HG03469 (cell line): ENCODE results near the gene ISLR2.
"Not testable (repeated sequence)": the region's sequence is repeated elsewhere in the genome, so short reads cannot be mapped to it uniquely, and the experiment has no call there.

Source experiments
- ATAC-seq: cut with Tn5 transposase; IDR thresholded peaks from one replicate; pipeline ENCODE4 v1.9.1; 2021; ENCODE audit warnings: mild to moderate bottlenecking, moderate library complexity, moderate number of reproducible peaks; ENCODE audit not compliant: unreplicated experiment

ISLR2 gene

GRCh38 chr15:74156678-74157411, 26.5 kb downstream of the ISLR2 start:
- ATAC-seq = no peak

- no peak for ATAC-seq
Measured at GRCh38 chr15:74157868-74158827, 27.8 kb downstream of the ISLR2 start.

- peak; percentile 50 for ATAC-seq
Measured at GRCh38 chr15:74158855-74159650, 28.7 kb downstream of the ISLR2 start.

GRCh38 chr15:74159773-74160172, 29.4 kb downstream of the ISLR2 start:
- no peak for ATAC-seq

- ATAC-seq = not testable (repeated sequence)
Measured at GRCh38 chr15:74160390-74160789, 30.0 kb downstream of the ISLR2 start.

GRCh38 chr15:74162195-74162536, 31.8 kb downstream of the ISLR2 start:
- ATAC-seq = not testable (repeated sequence)

GRCh38 chr15:74165461-74165860, 35.1 kb downstream of the ISLR2 start:
- ATAC-seq = no peak

- ATAC-seq = no peak
Measured at GRCh38 chr15:74167891-74168331, 37.5 kb downstream of the ISLR2 start.

GRCh38 chr15:74168711-74169126, 38.3 kb downstream of the ISLR2 start:
- ATAC-seq = no peak

GRCh38 chr15:74170071-74170844, 39.9 kb downstream of the ISLR2 start:
- ATAC-seq = no peak

- no peak for ATAC-seq
Measured at GRCh38 chr15:74170875-74171578, 40.6 kb downstream of the ISLR2 start.

- ATAC-seq = no peak
Measured at GRCh38 chr15:74171965-74172541, 41.7 kb downstream of the ISLR2 start.

GRCh38 chr15:74172701-74173379, 42.5 kb downstream of the ISLR2 start:
- no peak for ATAC-seq

GRCh38 chr15:74173380-74174218, 43.2 kb downstream of the ISLR2 start, which contains the start of gene ISLR:
TSS of gene ISLR (plus strand) at chr15:74173710. CDS start at chr15:74174859, 1,149 bp downstream.
- ATAC-seq = no peak

- ATAC-seq = no peak
Measured at GRCh38 chr15:74174219-74174957, 44.0 kb downstream of the ISLR2 start.

- no peak for ATAC-seq
Measured at GRCh38 chr15:74174958-74175253, 44.5 kb downstream of the ISLR2 start.
